ENCODE measurements around the gene SAMD11. TPM values are rescaled to one million over a fixed set of nuclear protein-coding genes. Genes with fewer than 3 reads are reported as not detected.

The SAMD11 gene
- total and polyA plus RNA-seq, 2 of the 8 experiments (the other 6 are each of a cell fraction or from before 2014, with no cell fraction given): 0.18 to 0.30 TPM

GRCh38 chr1:953524-954320, 30.0 kb downstream of the SAMD11 start:
- Histone ChIP-seq H4K8ac (ENCODE audit: extremely low read depth, insufficient read depth, low read length) (no peak overlapping the region; the same call in 1 of the 2 replicates), H3K79me1 (ENCODE audit: low read depth, low read length) (peaks cover 21% of the 10 kb centered on the region), H4K91ac (replicated peaks; ENCODE audit: insufficient read length, low read length) (no peak overlapping the region), H3K27ac (ENCODE audit: low read depth, low read length) (no peak overlapping the region), H3K23me2 (ENCODE audit: low read depth, low read length) (peaks cover 3% of the 10 kb centered on the region), H3K27me3 (replicated peaks in 1 of 4; ENCODE audit: control insufficient read depth in 3 of 4, extremely low read depth in 1 of 4, insufficient read depth in 3 of 4, low read length in 3 of 4) (no peaks in the 10 kb centered on the region), H3K4me3 (ENCODE audit: extremely low read depth in 1 of 4, insufficient read depth in 2 of 4, low read depth in 3 of 4, low read length in 4 of 4) (no peak overlapping the region), H2BK12ac (ENCODE audit: low read depth, low read length) (no peak overlapping the region), H3K4ac (replicated peaks; ENCODE audit: insufficient read length, low read depth, low read length) (no peak overlapping the region), H2BK5ac (ENCODE audit: low read depth, low read length) (no peak overlapping the region), H3K56ac (replicated peaks; ENCODE audit: insufficient read length, low read depth, low read length) (no peak overlapping the region), H3K4me1 (replicated peaks in 1 of 4; ENCODE audit: control insufficient read depth in 3 of 4, insufficient read depth in 4 of 4, low read length in 3 of 4) (peaks cover 0 to 4% (median 0%) of the 10 kb centered on the region in 4 experiments; a peak in 1 of 7 replicates), H3K9ac (replicated peaks in 1 of 4; ENCODE audit: extremely low read depth in 1 of 4, low read depth in 3 of 4, low read length in 3 of 4) (no peak overlapping the region), H3K14ac (ENCODE audit: insufficient read length) (no peak overlapping the region), H4K5ac (ENCODE audit: insufficient read length, low read depth, low read length) (no peak overlapping the region), H2AK5ac (ENCODE audit: low read depth, low read length) (no peak overlapping the region), H2AFZ (ENCODE audit: low read length) (no peak overlapping the region), H3K79me2 (ENCODE audit: control insufficient read depth in 1 of 2, insufficient read depth in 2 of 2, low read length in 2 of 2) (peaks cover 0 to 12% of the 10 kb centered on the region in 2 experiments; a peak in 3 of 4 replicates), H2BK15ac (ENCODE audit: low read length) (no peak overlapping the region), H3K36me3 (ENCODE audit: control insufficient read depth in 2 of 4, insufficient read depth in 4 of 4, low read length in 3 of 4) (peaks cover 8 to 70% (median 45%) of the 10 kb centered on the region in 4 experiments; a peak in 7 of 8 replicates), H3K9me3 (ENCODE audit: insufficient read depth in 2 of 2, low read depth in 1 of 2, low read length in 1 of 2) (no peaks in the 10 kb centered on the region), H3K4me2 (ENCODE audit: insufficient read depth in 1 of 2, low read depth in 2 of 2, low read length in 2 of 2) (no peak overlapping the region), H2BK20ac (ENCODE audit: low read length) (no peak overlapping the region), H3K23ac (ENCODE audit: insufficient read length) (no peak overlapping the region), H2BK120ac (replicated peaks; ENCODE audit: low read depth, low read length) (no peak overlapping the region), H4K20me1 (replicated peaks in 1 of 2; ENCODE audit: control insufficient read depth in 1 of 2, insufficient read depth in 2 of 2, low read length in 2 of 2) (peaks cover 31 to 36% of the 10 kb centered on the region in 2 experiments), H3K18ac (ENCODE audit: extremely low read depth, low read length) (no peak overlapping the region)
- TF ChIP-seq CHD2 (IDR thresholded peaks at IDR 0.05; ENCODE audit: low read length) (no peak), POLR2A (IDR thresholded peaks at IDR 0.05; ENCODE audit: control extremely low read depth in 1 of 2, low read depth in 2 of 2, low read length in 2 of 2) (no peak), HDAC2 (IDR thresholded peaks at IDR 0.05; ENCODE audit: borderline replicate concordance in 1 of 2, low read depth in 2 of 2, low read length in 2 of 2) (no peak), SIN3A (conservative IDR thresholded peaks at IDR 0.05 in 1 of 2, IDR thresholded peaks at IDR 0.05 in 1 of 2; ENCODE audit: low read depth in 1 of 2, low read length in 2 of 2) (no peak), RAD21 (IDR thresholded peaks at IDR 0.05 in 1 of 2, conservative IDR thresholded peaks at IDR 0.05 in 1 of 2; ENCODE audit: low read depth in 2 of 2, low read length in 2 of 2) (no peak), ATF2 (IDR thresholded peaks at IDR 0.05; ENCODE audit: low read length) (no peak), TEAD4 (IDR thresholded peaks at IDR 0.05; ENCODE audit: low read depth, low read length) (no peak), BACH1 (IDR thresholded peaks at IDR 0.05; ENCODE audit: low read length) (no peak)
- ChIA-PET POLR2A (ENCODE audit: partially characterized antibody) (interaction anchor here (1.2 to 8.8 kb wide), 2 partner anchors 11 to 96 kb away, joined by 3 to 65 read pairs; no protein-coding TSS in a partner anchor), CTCF (ENCODE audit: partially characterized antibody) (interaction anchor here (0.5 to 1.9 kb wide), 8 partner anchors 10 to 682 kb away, joined by 3 to 6 read pairs (median 4); partner anchors contain the start of gene PLEKHN1)
- DNase-seq (ENCODE audit: low read depth in 1 of 2, low spot score in 2 of 2) (no peak), FAIRE-seq (no peak)
- 95% methylated on average over 21 of the region's 32 CpGs; no CpG with 5 or more reads in 1 of the 2 experiments for WGBS, 2 experiments (ENCODE audit: extremely low coverage in 1 of 2, insufficient coverage in 1 of 2, insufficient read length in 1 of 2, insufficient replicate concordance in 2 of 2, low coverage in 1 of 2, low lambda C conversion rate in 2 of 2, missing lambda C conversion rate in 1 of 2)
